Measurements from ENCODE around the gene P2RX4.

Gene P2RX4

DNA sequence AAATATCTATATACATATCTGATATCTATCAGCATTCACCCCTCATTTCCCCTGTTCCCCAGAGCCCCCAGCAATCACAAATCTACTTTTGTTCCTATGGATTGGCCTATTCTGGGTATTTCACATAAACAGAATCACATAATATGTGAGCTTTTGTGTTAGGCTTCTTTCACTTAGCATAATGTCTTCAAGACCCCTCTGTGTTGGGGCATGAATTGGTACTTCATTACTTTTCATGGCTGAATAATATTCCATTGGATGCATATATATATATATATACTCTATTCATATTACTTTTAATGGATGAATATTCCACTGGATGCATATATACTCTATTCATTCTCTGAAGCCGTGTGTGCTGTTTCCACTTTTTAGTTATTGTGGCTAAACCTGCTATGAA is 57.9 kb downstream of the P2RX4 start:
- no CpG with 5 or more reads among the region's 1 CpG for WGBS (ENCODE audit: extremely low coverage, insufficient coverage, insufficient read length)
- Histone ChIP-seq H3K27me3 (ENCODE audit: insufficient read depth, low read length) (no peaks in the 10 kb centered on the region), H3K23ac (ENCODE audit: low read length) (no peak overlapping the region), H3K4me2 (ENCODE audit: low read length) (no peak overlapping the region), H3K79me1 (ENCODE audit: low read length) (no peaks in the 10 kb centered on the region), H3K9ac (ENCODE audit: low read length) (no peak overlapping the region), H2AFZ (ENCODE audit: insufficient read depth, low read length, poor library complexity) (no peak overlapping the region), H2BK5ac (ENCODE audit: low read depth, low read length, poor library complexity) (no peak overlapping the region), H4K8ac (ENCODE audit: low read depth, low read length) (no peak overlapping the region), H3K9me3 (ENCODE audit: insufficient read depth, low read depth, low read length) (no peaks in the 10 kb centered on the region), H3K14ac (ENCODE audit: low read length) (no peak overlapping the region), H3K4me3 (ENCODE audit: low read depth, low read length) (no peak overlapping the region), H3K79me2 (ENCODE audit: control insufficient read depth, insufficient read depth, low read length, poor library complexity) (no peaks in the 10 kb centered on the region), H3K27ac (ENCODE audit: low read depth, low read length) (no peak overlapping the region), H3K4me1 (ENCODE audit: control insufficient read depth in 1 of 2, insufficient read depth in 2 of 2, low read length in 2 of 2) (no peaks in the 10 kb centered on the region), H2BK12ac (ENCODE audit: low read length) (no peak overlapping the region), H3K36me3 (ENCODE audit: control insufficient read depth in 1 of 2, insufficient read depth in 2 of 2, low read length in 2 of 2) (peaks cover 10 to 16% of the 10 kb centered on the region in 2 experiments), H3K18ac (ENCODE audit: low read length) (no peak overlapping the region), H2AK5ac (ENCODE audit: low read length) (no peak overlapping the region), H3K4ac (ENCODE audit: low read depth, low read length) (no peak overlapping the region), H4K12ac (ENCODE audit: low read depth, low read length) (no peak overlapping the region), H2BK120ac (ENCODE audit: insufficient read depth, low read length, poor library complexity) (no peak overlapping the region), H4K91ac (ENCODE audit: low read depth, low read length) (no peak overlapping the region)
- DNase-seq = no peak

GRCh38 chr12:121273364-121273896 is 63.5 kb downstream of the P2RX4 start:
- Histone ChIP-seq H2BK5ac (ENCODE audit: low read depth, low read length, poor library complexity) (no peak overlapping the region), H3K27ac (ENCODE audit: low read depth, low read length) (no peak overlapping the region), H3K14ac (ENCODE audit: low read length) (no peak overlapping the region), H3K27me3 (ENCODE audit: insufficient read depth, low read length) (no peaks in the 10 kb centered on the region), H2BK120ac (ENCODE audit: insufficient read depth, low read length, poor library complexity) (no peak overlapping the region), H3K4me1 (ENCODE audit: control insufficient read depth in 1 of 2, insufficient read depth in 2 of 2, low read length in 2 of 2) (no peaks in the 10 kb centered on the region), H3K36me3 (ENCODE audit: control insufficient read depth in 1 of 2, insufficient read depth in 2 of 2, low read length in 2 of 2) (peaks cover 8 to 12% of the 10 kb centered on the region in 2 experiments), H3K18ac (ENCODE audit: low read length) (no peak overlapping the region), H3K4me2 (ENCODE audit: low read length) (no peak overlapping the region), H4K91ac (ENCODE audit: low read depth, low read length) (no peak overlapping the region), H3K23ac (ENCODE audit: low read length) (no peak overlapping the region), H3K4ac (ENCODE audit: low read depth, low read length) (no peak overlapping the region), H2BK12ac (ENCODE audit: low read length) (no peak overlapping the region), H3K79me2 (ENCODE audit: control insufficient read depth, insufficient read depth, low read length, poor library complexity) (no peaks in the 10 kb centered on the region), H4K8ac (ENCODE audit: low read depth, low read length) (no peak overlapping the region), H4K12ac (ENCODE audit: low read depth, low read length) (no peak overlapping the region), H3K79me1 (ENCODE audit: low read length) (no peaks in the 10 kb centered on the region), H3K4me3 (ENCODE audit: low read depth, low read length) (no peak overlapping the region), H3K9ac (ENCODE audit: low read length) (no peak overlapping the region), H3K9me3 (ENCODE audit: insufficient read depth, low read depth, low read length) (no peaks in the 10 kb centered on the region), H2AFZ (ENCODE audit: insufficient read depth, low read length, poor library complexity) (no peak overlapping the region), H2AK5ac (ENCODE audit: low read length) (no peak overlapping the region)
- no peak for DNase-seq
- WGBS (ENCODE audit: extremely low coverage, insufficient coverage, insufficient read length) = no CpG with 5 or more reads among the region's 14 CpGs

DNA sequence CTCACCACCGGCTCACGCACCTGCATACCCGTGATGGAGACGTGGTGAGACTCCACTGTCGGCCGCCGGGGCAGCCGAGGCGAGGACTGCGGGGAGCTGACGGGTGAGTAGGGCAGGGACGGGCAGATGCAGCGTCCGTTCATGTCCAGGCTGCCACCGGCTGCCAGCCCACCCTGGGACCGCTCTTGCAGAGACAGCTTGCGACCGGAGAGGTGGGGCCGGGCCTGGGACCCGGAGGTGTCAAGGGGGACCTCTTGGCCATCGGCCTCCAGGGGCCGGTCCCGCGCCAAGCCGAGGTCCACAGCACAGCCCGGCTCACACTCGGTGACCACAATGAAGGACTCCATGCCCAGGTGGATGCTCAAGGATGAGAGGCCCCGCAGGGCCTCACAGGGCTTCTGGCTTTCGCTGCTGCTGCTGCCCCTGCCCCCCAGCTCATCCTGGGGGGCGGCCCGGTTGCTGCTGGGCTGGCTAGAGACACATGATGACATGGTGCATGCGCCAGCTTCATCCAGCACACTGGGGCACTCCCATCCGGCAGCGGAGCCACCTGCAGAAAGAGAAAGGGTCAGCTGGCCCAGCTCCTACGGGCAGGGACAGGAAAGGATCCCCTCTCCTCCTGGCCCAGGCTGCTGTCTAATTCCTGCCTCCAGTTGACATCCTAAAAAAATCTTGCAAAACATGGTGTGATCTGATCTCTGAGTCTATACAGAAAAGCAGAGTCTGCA is 64.3 kb downstream of the P2RX4 start:
- Histone ChIP-seq H3K4ac (ENCODE audit: low read depth, low read length) (no peak overlapping the region), H3K27me3 (ENCODE audit: insufficient read depth, low read length) (no peaks in the 10 kb centered on the region), H3K4me1 (ENCODE audit: control insufficient read depth in 1 of 2, insufficient read depth in 2 of 2, low read length in 2 of 2) (no peaks in the 10 kb centered on the region), H3K79me1 (ENCODE audit: low read length) (no peaks in the 10 kb centered on the region), H4K12ac (ENCODE audit: low read depth, low read length) (no peak overlapping the region), H3K36me3 (ENCODE audit: control insufficient read depth in 1 of 2, insufficient read depth in 2 of 2, low read length in 2 of 2) (peaks cover 4 to 5% of the 10 kb centered on the region in 2 experiments), H2AK5ac (ENCODE audit: low read length) (no peak overlapping the region), H3K14ac (ENCODE audit: low read length) (no peak overlapping the region), H3K23ac (ENCODE audit: low read length) (no peak overlapping the region), H3K4me3 (ENCODE audit: low read depth, low read length) (peak overlapping the region; percentile 5), H3K79me2 (ENCODE audit: control insufficient read depth, insufficient read depth, low read length, poor library complexity) (no peaks in the 10 kb centered on the region), H3K9ac (ENCODE audit: low read length) (no peak overlapping the region), H2BK12ac (ENCODE audit: low read length) (no peak overlapping the region), H2BK5ac (ENCODE audit: low read depth, low read length, poor library complexity) (no peak overlapping the region), H3K9me3 (ENCODE audit: insufficient read depth, low read depth, low read length) (no peaks in the 10 kb centered on the region), H3K4me2 (ENCODE audit: low read length) (no peak overlapping the region), H2AFZ (ENCODE audit: insufficient read depth, low read length, poor library complexity) (no peak overlapping the region), H2BK120ac (ENCODE audit: insufficient read depth, low read length, poor library complexity) (no peak overlapping the region), H4K91ac (ENCODE audit: low read depth, low read length) (no peak overlapping the region), H4K8ac (ENCODE audit: low read depth, low read length) (no peak overlapping the region), H3K27ac (ENCODE audit: low read depth, low read length) (no peak overlapping the region), H3K18ac (ENCODE audit: low read length) (no peak overlapping the region)
- no CpG with 5 or more reads among the region's 35 CpGs for WGBS (ENCODE audit: extremely low coverage, insufficient coverage, insufficient read length)
- DNase-seq = no peak

DNA sequence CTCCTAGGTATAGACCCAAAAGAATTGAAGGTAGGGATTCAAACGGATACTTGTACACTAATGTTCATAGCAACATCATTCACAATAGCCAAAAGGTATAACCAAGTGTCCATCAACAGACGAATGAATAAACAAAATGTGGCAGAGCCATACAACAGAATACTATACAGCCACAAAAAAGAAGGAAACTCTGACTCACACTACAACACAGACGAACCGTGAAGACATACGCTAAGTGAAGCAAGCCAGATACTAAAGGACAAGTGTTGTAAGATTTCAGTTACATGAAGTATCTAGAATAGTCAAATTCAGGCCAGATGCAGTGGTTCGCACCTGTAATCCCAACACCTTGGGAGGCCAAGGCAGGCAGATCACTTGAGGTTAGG is 67.4 kb downstream of the P2RX4 start:
- Histone ChIP-seq H3K27ac (ENCODE audit: low read depth, low read length) (no peak overlapping the region), H3K9me3 (ENCODE audit: insufficient read depth, low read depth, low read length) (no peaks in the 10 kb centered on the region)
- no CpG with 5 or more reads among the region's 6 CpGs for WGBS (ENCODE audit: extremely low coverage, insufficient coverage, insufficient read length)

More for the DNA sequence above, 67.4 kb downstream of the P2RX4 start:
- peaks cover 4 to 5% of the 10 kb centered on the region in 2 experiments for H3K36me3 ChIP-seq (ENCODE audit: control insufficient read depth in 1 of 2, insufficient read depth in 2 of 2, low read length in 2 of 2)
- no peak overlapping the region for H3K4ac ChIP-seq (ENCODE audit: low read depth, low read length)
- no peak overlapping the region for H4K8ac ChIP-seq (ENCODE audit: low read depth, low read length)
- no peak overlapping the region for H2BK12ac ChIP-seq (ENCODE audit: low read length)
- H3K18ac ChIP-seq (ENCODE audit: low read length) = no peak overlapping the region
- no peak overlapping the region for H3K4me2 ChIP-seq (ENCODE audit: low read length)
- H4K91ac ChIP-seq (ENCODE audit: low read depth, low read length) = no peak overlapping the region
- no peaks in the 10 kb centered on the region for H3K79me2 ChIP-seq (ENCODE audit: control insufficient read depth, insufficient read depth, low read length, poor library complexity)
- H3K14ac ChIP-seq (ENCODE audit: low read length) = no peak overlapping the region
- H3K9ac ChIP-seq (ENCODE audit: low read length) = no peak overlapping the region
- no peak overlapping the region for H2BK120ac ChIP-seq (ENCODE audit: insufficient read depth, low read length, poor library complexity)
- no peak overlapping the region for H2AFZ ChIP-seq (ENCODE audit: insufficient read depth, low read length, poor library complexity)
- no peak overlapping the region for H3K4me3 ChIP-seq (ENCODE audit: low read depth, low read length)
- no peak for DNase-seq
- H3K4me1 ChIP-seq (ENCODE audit: control insufficient read depth in 1 of 2, insufficient read depth in 2 of 2, low read length in 2 of 2) = no peaks in the 10 kb centered on the region
- no peak overlapping the region for H3K23ac ChIP-seq (ENCODE audit: low read length)
- no peak overlapping the region for H2AK5ac ChIP-seq (ENCODE audit: low read length)
- no peaks in the 10 kb centered on the region for H3K79me1 ChIP-seq (ENCODE audit: low read length)
- H2BK5ac ChIP-seq (ENCODE audit: low read depth, low read length, poor library complexity) = no peak overlapping the region
- no peaks in the 10 kb centered on the region for H3K27me3 ChIP-seq (ENCODE audit: insufficient read depth, low read length)
- H4K12ac ChIP-seq (ENCODE audit: low read depth, low read length) = no peak overlapping the region

Measured in trophoblast cell (in vitro differentiated cells and primary cell).